H1 (cell line): ENCODE data around the gene CDKN3. TPM values are rescaled to one million over a fixed set of nuclear protein-coding genes. Genes with fewer than 3 reads are reported as not detected.

Experiments
- CTCF ChIA-PET: fragments of 300-600 bp; sonication (Branson Sonifier 250); formaldehyde crosslinking; loops from one replicate; lab custom pipeline; 2021; ENCODE audit not compliant: partially characterized antibody; lab: Charles Lee
- POLR2A ChIA-PET: fragments of 300-600 bp; sonication (Branson Sonifier 250); formaldehyde crosslinking; loops from one replicate; lab custom pipeline; 2021; ENCODE audit warnings: inconsistent platforms; ENCODE audit not compliant: partially characterized antibody; lab: Charles Lee
- DNase-seq, 2 experiments: peaks; one replicate each; pipeline versions ENCODE4 v3.0.0 to v3.0.0-alpha.2; 2010 to 2022; ENCODE audit warnings: low spot score in 2 of 2, low read depth in 1 of 2, mixed read lengths in 1 of 2
- FAIRE-seq: peaks from 2 replicates; lab custom pipeline; 2011; peaks lifted over from hg19 to GRCh38; lab: Jason Lieb, UNC
- H2AFZ ChIP-seq: 2 replicates; pipeline ENCODE4 v1.8.1; 2012; ENCODE audit warnings: low read length, inconsistent platforms
- H2AK5ac ChIP-seq: 2 replicates; pipeline ENCODE4 v1.6.1; 2013; ENCODE audit warnings: low read depth, low read length
- H2BK120ac ChIP-seq: replicated peaks from 2 replicates; pipeline ENCODE3; 2013; ENCODE audit warnings: low read depth, low read length, inconsistent platforms
- H2BK12ac ChIP-seq: 2 replicates; pipeline ENCODE4 v1.6.1; 2013; ENCODE audit warnings: low read depth, low read length
- H2BK15ac ChIP-seq: 2 replicates; pipeline ENCODE4 v1.6.1; 2013; ENCODE audit warnings: low read length
- H2BK20ac ChIP-seq: 2 replicates; pipeline ENCODE4 v1.6.1; 2013; ENCODE audit warnings: low read length
- H2BK5ac ChIP-seq: 2 replicates; pipeline ENCODE4 v1.6.1; 2013; ENCODE audit warnings: low read depth, low read length
- H3K14ac ChIP-seq: 2 replicates; pipeline ENCODE4 v1.6.1; 2013; ENCODE audit warnings: inconsistent platforms; ENCODE audit not compliant: insufficient read length
- H3K18ac ChIP-seq: 2 replicates; pipeline ENCODE4 v1.6.1; 2013; ENCODE audit warnings: low read length; ENCODE audit errors: extremely low read depth
- H3K23ac ChIP-seq: 2 replicates; pipeline ENCODE4 v1.6.1; 2013; ENCODE audit warnings: inconsistent platforms; ENCODE audit not compliant: insufficient read length
- H3K23me2 ChIP-seq: 2 replicates; pipeline ENCODE4 v1.6.1; 2013; ENCODE audit warnings: low read depth, low read length
- H3K27ac ChIP-seq: 2 replicates; pipeline ENCODE4 v1.6.1; 2011; ENCODE audit warnings: low read depth, low read length, inconsistent platforms
- H3K27me3 ChIP-seq, 4 experiments: replicated peaks in 1 of 4; 1 replicate in 1 of 4; 2 replicates in 3 of 4; pipeline versions ENCODE4 v1.6.1 to v1.8.1; 2011 to 2013; ENCODE audit warnings: low read length in 3 of 4, mild to moderate bottlenecking in 3 of 4, inconsistent platforms in 2 of 4, mixed read lengths in 2 of 4, moderate library complexity in 1 of 4; ENCODE audit not compliant: control insufficient read depth in 3 of 4, insufficient read depth in 3 of 4; ENCODE audit errors: extremely low read depth in 1 of 4
- H3K36me3 ChIP-seq, 4 experiments: 2 replicates each; pipeline versions ENCODE4 v1.6.1 to v1.8.1; 2011 to 2013; ENCODE audit warnings: mild to moderate bottlenecking in 4 of 4, low read length in 3 of 4, moderate library complexity in 2 of 4, control low read depth in 1 of 4, inconsistent platforms in 1 of 4; ENCODE audit not compliant: insufficient read depth in 4 of 4, control insufficient read depth in 2 of 4
- H3K4ac ChIP-seq: replicated peaks from 2 replicates; pipeline ENCODE3; 2013; ENCODE audit warnings: low read length, low read depth, mixed read lengths, inconsistent platforms; ENCODE audit not compliant: insufficient read length
- H3K4me1 ChIP-seq, 4 experiments: replicated peaks in 1 of 4; 1 replicate in 1 of 4; 2 replicates in 3 of 4; pipeline versions ENCODE4 v1.6.1 to v1.8.1; 2011 to 2013; ENCODE audit warnings: low read length in 3 of 4, inconsistent platforms in 2 of 4, mixed read lengths in 1 of 4; ENCODE audit not compliant: insufficient read depth in 4 of 4, control insufficient read depth in 3 of 4
- H3K4me2 ChIP-seq, 2 experiments: 2 replicates each; pipeline versions ENCODE4 v1.6.1 to v1.8.1; 2011 to 2013; ENCODE audit warnings: low read depth in 2 of 2, low read length in 2 of 2, control low read depth in 1 of 2, inconsistent platforms in 1 of 2, mild to moderate bottlenecking in 1 of 2; ENCODE audit not compliant: insufficient read depth in 1 of 2
- H3K4me3 ChIP-seq, 4 experiments: fragments of 200-600, 300-600 bp in 1 of 4; sonication (generic), shearing (Covaris generic), sonication (Bioruptor Twin) in 1 of 4; 2 replicates each; pipeline versions ENCODE4 v1.5.1 to v1.8.1; 2011 to 2016; ENCODE audit warnings: low read length in 4 of 4, low read depth in 3 of 4, control low read depth in 2 of 4, inconsistent platforms in 2 of 4, mild to moderate bottlenecking in 2 of 4, mixed read lengths in 1 of 4, moderate library complexity in 1 of 4; ENCODE audit not compliant: insufficient read depth in 2 of 4; ENCODE audit errors: extremely low read depth in 1 of 4
- H3K56ac ChIP-seq: replicated peaks from 2 replicates; pipeline ENCODE3; 2013; ENCODE audit warnings: low read depth, mild to moderate bottlenecking, mixed read lengths, low read length, inconsistent platforms; ENCODE audit not compliant: insufficient read length
- H3K79me1 ChIP-seq: 2 replicates; pipeline ENCODE4 v1.6.1; 2013; ENCODE audit warnings: low read depth, low read length, control low read depth
- H3K79me2 ChIP-seq, 2 experiments: 2 replicates each; pipeline versions ENCODE4 v1.6.1 to v1.8.1; 2012 to 2013; ENCODE audit warnings: low read length in 2 of 2, mild to moderate bottlenecking in 2 of 2, inconsistent platforms in 1 of 2; ENCODE audit not compliant: insufficient read depth in 2 of 2, control insufficient read depth in 1 of 2
- H3K9ac ChIP-seq, 4 experiments: replicated peaks in 1 of 4; 1 replicate in 1 of 4; 2 replicates in 3 of 4; pipeline versions ENCODE4 v1.6.1 to v1.8.1; 2011 to 2013; ENCODE audit warnings: low read depth in 3 of 4, low read length in 3 of 4, control low read depth in 2 of 4, mild to moderate bottlenecking in 2 of 4, moderate library complexity in 2 of 4, inconsistent platforms in 1 of 4; ENCODE audit errors: extremely low read depth in 1 of 4
- H3K9me3 ChIP-seq, 2 experiments: 2 replicates each; pipeline versions ENCODE4 v1.6.1 to v1.8.1; 2012 to 2013; ENCODE audit warnings: mild to moderate bottlenecking in 2 of 2, moderate library complexity in 2 of 2, control low read depth in 1 of 2, inconsistent platforms in 1 of 2, low read depth in 1 of 2, low read length in 1 of 2, mixed read lengths in 1 of 2; ENCODE audit not compliant: insufficient read depth in 2 of 2
- H4K20me1 ChIP-seq, 2 experiments: replicated peaks in 1 of 2; 2 replicates each; pipeline versions ENCODE3 to v1.8.1; 2011 to 2013; ENCODE audit warnings: inconsistent platforms in 2 of 2, low read length in 2 of 2, mild to moderate bottlenecking in 1 of 2; ENCODE audit not compliant: insufficient read depth in 2 of 2, control insufficient read depth in 1 of 2
- H4K5ac ChIP-seq: 2 replicates; pipeline ENCODE4 v1.6.1; 2013; ENCODE audit warnings: low read length, low read depth, mixed read lengths, inconsistent platforms; ENCODE audit not compliant: insufficient read length
- H4K8ac ChIP-seq: 2 replicates; pipeline ENCODE4 v1.8.0; 2013; ENCODE audit warnings: mild to moderate bottlenecking, moderate library complexity, low read length, inconsistent platforms; ENCODE audit not compliant: insufficient read depth; ENCODE audit errors: extremely low read depth
- H4K91ac ChIP-seq: replicated peaks from 2 replicates; pipeline ENCODE3; 2013; ENCODE audit warnings: low read length, mixed read lengths, inconsistent platforms; ENCODE audit not compliant: insufficient read length
- FOSL1 ChIP-seq: IDR thresholded peaks from 2 replicates; pipeline ENCODE4 v1.6.1; 2011; ENCODE audit warnings: mild to moderate bottlenecking, low read depth, low read length, moderate library complexity; ENCODE audit not compliant: insufficient read depth
- HDAC2 ChIP-seq, 2 experiments: fragments of 300-600 bp in 1 of 2; sonication (generic) in 1 of 2; IDR thresholded peaks; 2 replicates each; pipeline ENCODE4 v1.6.1; 2011 to 2012; ENCODE audit warnings: low read depth in 2 of 2, low read length in 2 of 2, mild to moderate bottlenecking in 2 of 2, moderate library complexity in 2 of 2, borderline replicate concordance in 1 of 2, inconsistent platforms in 1 of 2
- RAD21 ChIP-seq, 2 experiments: IDR thresholded peaks in 1 of 2; conservative IDR thresholded peaks in 1 of 2; 2 replicates each; pipeline ENCODE4 v1.6.1; 2011; ENCODE audit warnings: low read depth in 2 of 2, low read length in 2 of 2, improper control_type of control experiment in 1 of 2, inconsistent platforms in 1 of 2, mild to moderate bottlenecking in 1 of 2, moderate library complexity in 1 of 2
- RXRA ChIP-seq: IDR thresholded peaks from 2 replicates; pipeline ENCODE4 v1.6.1; 2011; ENCODE audit warnings: low read depth, mild to moderate bottlenecking, low read length, moderate library complexity; ENCODE audit not compliant: insufficient read depth
- TBP ChIP-seq: IDR thresholded peaks from 2 replicates; pipeline ENCODE4 v1.6.1; 2011; ENCODE audit warnings: low read depth, low read length, improper control_type of control experiment
- TEAD4 ChIP-seq: IDR thresholded peaks from 2 replicates; pipeline ENCODE4 v1.6.1; 2012; ENCODE audit warnings: low read depth, low read length, inconsistent platforms, mixed read lengths
- WGBS, 2 experiments: shearing (Covaris generic) in 1 of 2; methylation state at CpG; one replicate each; pipeline versions ENCODE4 v1.1.6 to v1.1.7; 2013 to 2015; ENCODE audit warnings: low lambda C conversion rate in 2 of 2, mixed read lengths in 2 of 2, inconsistent platforms in 1 of 2, low coverage in 1 of 2, missing lambda C conversion rate in 1 of 2; ENCODE audit not compliant: insufficient replicate concordance in 2 of 2, insufficient coverage in 1 of 2, insufficient read length in 1 of 2; ENCODE audit errors: extremely low coverage in 1 of 2, missing lambda C conversion rate in 1 of 2; 5-methylcytosine and 5-hydroxymethylcytosine counted together
- polyA plus RNA-seq, 7 experiments: library from polyadenylated mRNA; depleted of rRNA in 3 of 7; stranded (reverse) in 5 of 7; unstranded in 2 of 7; fragments of >200 nt in 5 of 7; fragments of 200-250 nt in 2 of 7; gene quantifications; 1 replicate in 5 of 7; 2 replicates in 1 of 7; 4 replicates in 1 of 7; pipeline versions ENCODE4 v1.2.1 to v1.2.3, GENCODE V29; 2011 to 2013; ENCODE audit warnings: missing spikeins in 2 of 7, mixed read lengths in 2 of 7
- total RNA-seq: library from RNA; stranded (reverse); fragmentation: NEBNext Ultra II Directional; extraction: Animal tissue kit (Norgen Biotek cat#: 25700); gene quantifications from 2 replicates; pipeline ENCODE4 v1.2.1, GENCODE V29; 2021

CDKN3 gene
- total and polyA plus RNA-seq, 2 of the 8 experiments (the other 6 are each of a cell fraction or from before 2014, with no cell fraction given) = 43.5 to 48.3 TPM

DNA sequence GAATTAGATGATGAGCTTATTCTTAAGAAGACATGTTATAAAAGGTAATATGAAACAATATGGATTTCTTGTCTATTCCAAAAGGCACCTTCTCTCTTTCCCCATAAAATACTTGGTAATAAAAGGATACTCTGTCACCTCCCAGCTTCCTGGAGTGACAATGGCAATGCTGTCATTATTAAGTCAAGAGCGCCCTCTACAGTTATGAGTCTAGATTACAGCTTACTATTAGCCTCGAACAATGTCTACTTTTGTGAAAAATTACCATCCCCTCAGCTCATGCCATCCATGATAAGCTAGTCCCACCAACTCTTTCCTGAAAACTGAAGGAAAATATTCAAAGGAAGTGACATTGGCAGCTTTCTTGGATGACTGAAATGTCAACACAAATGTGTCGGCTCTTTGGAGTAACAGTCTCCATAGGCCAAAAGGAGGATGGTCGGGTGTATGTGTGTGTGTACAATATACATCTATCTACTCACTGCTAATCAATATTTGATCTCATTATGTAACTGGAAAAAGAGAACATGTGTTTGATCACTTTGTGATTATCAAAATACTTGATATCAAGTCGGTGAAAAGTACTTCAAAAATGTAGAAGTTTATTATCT is 48.7 kb upstream of the CDKN3 start:
- CTCF ChIA-PET = interaction anchor here (0.5 to 3.9 kb wide), 98 partner anchors 8 to 1386 kb away, joined by 3 to 26 read pairs (median 4); partner anchors contain the start of genes BMP4 and CDKN3
- FAIRE-seq = peak; percentile 58
- no peak overlapping the region for H4K5ac ChIP-seq
- TF ChIP-seq TBP (no peak), RAD21 (IDR thresholded peaks at IDR 0.05 in 1 of 2, conservative IDR thresholded peaks at IDR 0.05 in 1 of 2; ENCODE audit: low read depth in 2 of 2, low read length in 2 of 2) (peak; percentile 95 to 97), RXRA (no peak), TEAD4 (no peak), HDAC2 (IDR thresholded peaks at IDR 0.05; ENCODE audit: borderline replicate concordance in 1 of 2, low read depth in 2 of 2, low read length in 2 of 2) (no peak), FOSL1 (no peak)

More for the DNA sequence above, 48.7 kb upstream of the CDKN3 start:
- H3K18ac ChIP-seq = no peak overlapping the region
- no peaks in the 10 kb centered on the region for H3K36me3 ChIP-seq
- no peaks in the 10 kb centered on the region for H3K23me2 ChIP-seq
- no peak overlapping the region for H2BK20ac ChIP-seq
- H4K20me1 ChIP-seq = no peaks in the 10 kb centered on the region
- WGBS, 2 experiments = 51% methylated on average over 5 of the region's 5 CpGs; no CpG with 5 or more reads in 1 of the 2 experiments
- H2AFZ ChIP-seq = no peak overlapping the region
- H3K4ac ChIP-seq = no peak overlapping the region
- H3K27ac ChIP-seq = no peak overlapping the region
- no peak overlapping the region for H4K91ac ChIP-seq
- no peaks in the 10 kb centered on the region for H3K79me1 ChIP-seq
- H2AK5ac ChIP-seq = no peak overlapping the region
- POLR2A ChIA-PET = interaction anchor here (0.7 to 3.4 kb wide), 5 partner anchors 9 to 391 kb away, joined by 3 to 9 read pairs (median 3); partner anchors contain the start of gene BMP4
- H3K14ac ChIP-seq = no peak overlapping the region
- H3K27me3 ChIP-seq = no peaks in the 10 kb centered on the region
- no peak overlapping the region for H3K4me2 ChIP-seq
- no peak overlapping the region for H2BK15ac ChIP-seq
- no peak overlapping the region for H3K9ac ChIP-seq
- H2BK12ac ChIP-seq = no peak overlapping the region
- H3K9me3 ChIP-seq = no peaks in the 10 kb centered on the region
- H3K4me1 ChIP-seq = peaks cover 0 to 9% (median 6%) of the 10 kb centered on the region in 4 experiments; a peak in 6 of 7 replicates
- no peaks in the 10 kb centered on the region for H3K79me2 ChIP-seq
- H4K8ac ChIP-seq = no peak overlapping the region
- no peak overlapping the region for H3K23ac ChIP-seq
- no peak overlapping the region for H2BK5ac ChIP-seq
- no peak overlapping the region for H3K56ac ChIP-seq
- no peak overlapping the region for H3K4me3 ChIP-seq
- DNase-seq = no peak
- H2BK120ac ChIP-seq = no peak overlapping the region
